PC-9 (cell line): Measurements from ENCODE around the gene PLPP1. TPM values are rescaled to one million over a fixed set of nuclear protein-coding genes. Genes with fewer than 3 reads are reported as not detected.

Source experiments
- BruUV-seq: library from RNA; stranded (reverse); fragments of 400-500 nt; replicated peaks from 2 replicates; lab custom pipeline; 2021; lab: Mats Ljungman, UMichigan
- CTCF ChIA-PET: fragments of 300-600 bp; sonication (Branson Sonifier 250); formaldehyde crosslinking; loops from one replicate; lab custom pipeline; 2022; ENCODE audit warnings: antibody characterized with exemption; lab: Charles Lee
- POLR2A ChIA-PET: fragments of 300-600 bp; sonication (Branson Sonifier 250); formaldehyde crosslinking; loops from one replicate; lab custom pipeline; 2022; ENCODE audit warnings: antibody characterized with exemption; ENCODE audit not compliant: unreplicated experiment; lab: Charles Lee
- DNase-seq, 2 experiments: peaks; one replicate each; pipeline versions ENCODE4 v3.0.0 to v3.0.0-alpha.2; 2015 to 2022; ENCODE audit warnings: mixed read lengths in 1 of 2
- H2AFZ ChIP-seq: fragments of 200-600 bp; sonication (generic); 2 replicates; pipeline ENCODE4 v1.8.1; 2017; ENCODE audit warnings: antibody characterized with exemption
- H3F3A ChIP-seq: fragments of 200-600 bp; sonication (generic); 2 replicates; pipeline ENCODE4 v1.8.1; 2017; ENCODE audit warnings: antibody characterized with exemption, mild to moderate bottlenecking, low read depth; ENCODE audit not compliant: insufficient read depth
- H3K27ac ChIP-seq: fragments of 200-600 bp; sonication (generic); 2 replicates; pipeline ENCODE4 v1.6.1; 2016; ENCODE audit warnings: mixed run types
- H3K27me3 ChIP-seq: fragments of 200-600 bp; sonication (generic); 2 replicates; pipeline ENCODE4 v1.6.1; 2016; ENCODE audit warnings: low read depth, mixed run types; ENCODE audit not compliant: insufficient read depth
- H3K36me3 ChIP-seq: fragments of 200-600 bp; sonication (generic); 2 replicates; pipeline ENCODE4 v1.6.1; 2016; ENCODE audit warnings: low read depth, mixed run types
- H3K4me1 ChIP-seq: fragments of 200-600 bp; sonication (generic); replicated peaks from 2 replicates; pipeline ENCODE4 v1.6.1; 2016; ENCODE audit warnings: mixed run types; ENCODE audit not compliant: insufficient read depth
- H3K4me2 ChIP-seq: fragments of 200-600 bp; sonication (generic); 2 replicates; pipeline ENCODE4 v1.6.1; 2017; ENCODE audit warnings: mixed run types
- H3K4me3 ChIP-seq: fragments of 200-600 bp; sonication (generic); 2 replicates; pipeline ENCODE4 v1.6.1; 2016; ENCODE audit warnings: mixed run types
- H3K79me2 ChIP-seq: fragments of 200-600 bp; sonication (generic); 2 replicates; pipeline ENCODE4 v1.6.1; 2017; ENCODE audit warnings: low read depth, mixed run types
- H3K9me2 ChIP-seq: fragments of 200-600 bp; sonication (generic); 2 replicates; pipeline ENCODE4 v1.8.1; 2017; ENCODE audit warnings: mild to moderate bottlenecking; ENCODE audit not compliant: insufficient read depth
- H3K9me3 ChIP-seq: fragments of 200-600 bp; sonication (generic); 2 replicates; pipeline ENCODE4 v1.8.1; 2016; ENCODE audit warnings: low read depth; ENCODE audit not compliant: insufficient read depth
- H4K20me1 ChIP-seq: fragments of 200-600 bp; sonication (generic); 2 replicates; pipeline ENCODE4 v1.8.1; 2017; ENCODE audit not compliant: insufficient read depth
- EZH2 ChIP-seq: fragments of 200-600 bp; sonication (generic); IDR thresholded peaks from 2 replicates; pipeline ENCODE4 v1.8.0; 2017; ENCODE audit warnings: antibody characterized with exemption, low read depth
- intact Hi-C: fragments of 100-400 bp; cut with micrococcal nuclease; formaldehyde crosslinking; loops from one replicate; pipeline ENCODE4 v1.10.0; 2022; ENCODE audit not compliant: unreplicated experiment
- total RNA-seq: library from RNA; stranded (reverse); gene quantifications from 2 replicates; pipeline ENCODE4 v1.2.3, GENCODE V29; 2021
- TF ChIP-seq, protein P1 (sequence below): fragments of 200-600 bp; sonication (generic); conservative IDR thresholded peaks from 2 replicates; pipeline ENCODE4 v1.6.1; 2017; ENCODE audit warnings: mixed run types, antibody characterized with exemption, mild to moderate bottlenecking, moderate library complexity

PLPP1 gene
- total RNA-seq, 1 experiment from 2014 or later: 12.2 TPM

DNA sequence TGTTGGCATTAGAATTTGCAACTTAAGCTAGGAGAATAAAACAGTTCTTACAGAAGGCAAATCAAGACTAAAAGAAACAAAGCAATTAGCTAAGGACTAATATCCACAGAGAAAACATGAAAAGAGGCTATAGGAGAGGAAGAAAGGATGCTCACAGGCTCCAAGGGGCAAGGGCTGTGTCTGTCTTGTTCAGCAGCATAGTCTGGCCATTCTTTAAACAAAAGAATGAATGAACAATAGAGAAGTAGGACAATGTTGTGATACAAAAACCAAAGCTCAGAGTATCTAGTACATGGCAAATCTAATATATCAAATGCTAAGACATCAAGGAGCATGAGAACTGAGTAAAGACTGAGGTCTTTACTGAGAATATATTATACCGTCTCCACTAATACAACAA, 39.5 kb downstream of the PLPP1 start:
- CTCF ChIA-PET: no interaction called here
- BruUV-seq: no TSS peak

DNA sequence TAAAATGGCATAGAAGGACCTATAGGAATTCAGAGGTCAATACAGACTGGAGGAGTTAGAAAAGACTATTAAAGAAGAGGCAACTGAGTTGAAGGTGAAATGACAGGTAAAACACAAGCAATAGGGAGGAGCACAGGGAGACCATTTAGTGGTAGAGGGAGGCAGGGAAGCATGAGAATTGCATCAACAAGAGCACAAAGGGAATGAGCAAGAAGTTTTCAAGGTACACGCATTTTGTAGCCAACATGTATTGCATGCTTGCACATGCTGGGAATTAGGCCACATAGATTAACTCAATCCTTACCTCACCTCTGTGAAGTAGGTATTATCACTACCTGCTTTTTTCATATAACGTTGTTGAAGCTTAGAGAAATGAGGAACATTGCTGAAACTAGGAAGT, 42.3 kb downstream of the PLPP1 start:
- no peak overlapping the region for H3K4me3 ChIP-seq
- no peak overlapping the region for H3K27ac ChIP-seq
- POLR2A ChIA-PET: no interaction called here
- no peaks in the 10 kb centered on the region for H3K4me1 ChIP-seq
- CTCF ChIA-PET: no interaction called here
- H3K9me3 ChIP-seq: no peaks in the 10 kb centered on the region
- no peak overlapping the region for H2AFZ ChIP-seq
- no peaks in the 10 kb centered on the region for H3K9me2 ChIP-seq
- H3F3A ChIP-seq: no peaks in the 10 kb centered on the region
- H3K79me2 ChIP-seq: no peaks in the 10 kb centered on the region
- H3K4me2 ChIP-seq: no peak overlapping the region
- TF ChIP-seq EZH2: no peak
- TF ChIP-seq, protein P1, sequence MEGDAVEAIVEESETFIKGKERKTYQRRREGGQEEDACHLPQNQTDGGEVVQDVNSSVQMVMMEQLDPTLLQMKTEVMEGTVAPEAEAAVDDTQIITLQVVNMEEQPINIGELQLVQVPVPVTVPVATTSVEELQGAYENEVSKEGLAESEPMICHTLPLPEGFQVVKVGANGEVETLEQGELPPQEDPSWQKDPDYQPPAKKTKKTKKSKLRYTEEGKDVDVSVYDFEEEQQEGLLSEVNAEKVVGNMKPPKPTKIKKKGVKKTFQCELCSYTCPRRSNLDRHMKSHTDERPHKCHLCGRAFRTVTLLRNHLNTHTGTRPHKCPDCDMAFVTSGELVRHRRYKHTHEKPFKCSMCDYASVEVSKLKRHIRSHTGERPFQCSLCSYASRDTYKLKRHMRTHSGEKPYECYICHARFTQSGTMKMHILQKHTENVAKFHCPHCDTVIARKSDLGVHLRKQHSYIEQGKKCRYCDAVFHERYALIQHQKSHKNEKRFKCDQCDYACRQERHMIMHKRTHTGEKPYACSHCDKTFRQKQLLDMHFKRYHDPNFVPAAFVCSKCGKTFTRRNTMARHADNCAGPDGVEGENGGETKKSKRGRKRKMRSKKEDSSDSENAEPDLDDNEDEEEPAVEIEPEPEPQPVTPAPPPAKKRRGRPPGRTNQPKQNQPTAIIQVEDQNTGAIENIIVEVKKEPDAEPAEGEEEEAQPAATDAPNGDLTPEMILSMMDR: no peak
- H3K36me3 ChIP-seq: no peaks in the 10 kb centered on the region
- no TSS peak for BruUV-seq
- intact Hi-C loops: no loop called here
- no peak for DNase-seq
- H4K20me1 ChIP-seq: no peaks in the 10 kb centered on the region
- no peaks in the 10 kb centered on the region for H3K27me3 ChIP-seq

More for the DNA sequence above, 39.5 kb downstream of the PLPP1 start:
- H4K20me1 ChIP-seq: no peaks in the 10 kb centered on the region
- intact Hi-C loops: no loop called here
- POLR2A ChIA-PET: no interaction called here
- no peak for TF ChIP-seq EZH2
- TF ChIP-seq, protein P1: no peak
- no peaks in the 10 kb centered on the region for H3K27me3 ChIP-seq
- DNase-seq: no peak
- no peak overlapping the region for H3K4me3 ChIP-seq
- no peaks in the 10 kb centered on the region for H3K9me3 ChIP-seq
- no peak overlapping the region for H3K27ac ChIP-seq
- H3K4me1 ChIP-seq: no peaks in the 10 kb centered on the region
- no peak overlapping the region for H3K4me2 ChIP-seq
- H3F3A ChIP-seq: no peaks in the 10 kb centered on the region
- no peaks in the 10 kb centered on the region for H3K36me3 ChIP-seq
- no peaks in the 10 kb centered on the region for H3K79me2 ChIP-seq
- no peak overlapping the region for H2AFZ ChIP-seq
- H3K9me2 ChIP-seq: no peaks in the 10 kb centered on the region

DNA sequence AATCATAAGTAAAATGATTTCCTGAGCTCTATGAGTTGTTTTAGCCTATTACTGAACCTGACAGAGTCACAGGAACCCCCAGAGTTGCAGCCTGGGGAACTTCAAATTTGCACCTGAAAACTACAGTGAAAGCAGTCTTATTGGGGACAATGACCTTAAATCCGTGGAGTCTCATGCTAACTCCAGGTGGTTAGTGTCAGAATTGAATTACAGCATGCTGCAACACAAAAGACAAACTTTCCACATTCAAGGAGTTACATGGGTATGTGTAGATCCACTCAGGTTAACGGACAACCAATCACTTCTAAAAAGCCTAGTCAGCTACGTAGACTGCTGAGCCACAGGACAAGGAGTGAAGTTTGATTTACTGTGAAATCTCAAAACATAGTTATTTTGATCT, 49.7 kb downstream of the PLPP1 start:
- TF ChIP-seq, protein P1: no peak
- no peak for TF ChIP-seq EZH2
- ChIA-PET POLR2A (no interaction called here), CTCF (no interaction called here)
- Histone ChIP-seq H3K27me3 (no peaks in the 10 kb centered on the region), H3K36me3 (no peaks in the 10 kb centered on the region), H3K9me3 (no peaks in the 10 kb centered on the region), H3K27ac (no peak overlapping the region), H3K79me2 (no peaks in the 10 kb centered on the region), H3K9me2 (no peaks in the 10 kb centered on the region), H3F3A (no peaks in the 10 kb centered on the region), H2AFZ (no peak overlapping the region), H3K4me1 (no peaks in the 10 kb centered on the region), H3K4me3 (no peak overlapping the region), H4K20me1 (no peaks in the 10 kb centered on the region), H3K4me2 (no peak overlapping the region)
- intact Hi-C loops: no loop called here
- DNase-seq: no peak
- BruUV-seq: no TSS peak
